Measurements from ENCODE around the gene DMXL2.

- TF ChIP-seq POLR2AphosphoS5 (IDR thresholded peaks at IDR 0.05; ENCODE audit: low read depth) (no peak), CTCF (IDR thresholded peaks at IDR 0.05; ENCODE audit: insufficient read depth, low read length) (no peak)
Measured at GRCh38 chr15:51438526-51438925, 184.0 kb downstream of the DMXL2 start.
